Testis (tissue), 2 donors: ENCODE results near the gene ARFGEF3.

Source experiments
- POLR2A ChIP-seq: fragments of 450-650 bp; IDR thresholded peaks from one replicate; pipeline ENCODE4 v1.6.1; 2017; ENCODE audit warnings: antibody characterized with exemption, mild to moderate bottlenecking, moderate library complexity
- TF ChIP-seq, protein P1 (sequence below), 3 experiments: fragments of 450-650 bp in 2 of 3; fragments of 200-600 bp in 1 of 3; sonication (generic) in 1 of 3; IDR thresholded peaks; one replicate each; pipeline ENCODE4 v1.5.1; 2016 to 2019; ENCODE audit warnings: antibody characterized with exemption in 3 of 3, mild to moderate bottlenecking in 2 of 3, moderate library complexity in 1 of 3

DNA sequence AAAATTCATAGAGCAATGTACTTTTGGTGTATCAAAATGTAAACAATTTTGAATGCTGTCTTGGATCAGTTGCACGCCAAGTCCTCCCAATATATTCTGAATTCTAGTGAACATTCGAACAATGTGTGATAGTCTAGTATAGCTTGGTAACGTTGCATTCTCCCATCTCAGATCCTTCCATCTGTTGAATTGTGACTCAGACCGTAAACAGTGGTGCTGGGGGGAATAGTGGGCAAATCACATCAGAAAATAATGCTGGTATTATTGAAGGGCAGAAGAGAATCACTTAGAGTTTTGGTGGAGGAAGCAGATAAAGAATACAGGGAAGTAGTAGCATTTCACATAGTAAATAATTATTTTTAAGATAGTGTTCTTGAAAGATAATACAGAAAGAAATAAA is 102.2 kb downstream of the ARFGEF3 start:
- TF ChIP-seq, protein P1, sequence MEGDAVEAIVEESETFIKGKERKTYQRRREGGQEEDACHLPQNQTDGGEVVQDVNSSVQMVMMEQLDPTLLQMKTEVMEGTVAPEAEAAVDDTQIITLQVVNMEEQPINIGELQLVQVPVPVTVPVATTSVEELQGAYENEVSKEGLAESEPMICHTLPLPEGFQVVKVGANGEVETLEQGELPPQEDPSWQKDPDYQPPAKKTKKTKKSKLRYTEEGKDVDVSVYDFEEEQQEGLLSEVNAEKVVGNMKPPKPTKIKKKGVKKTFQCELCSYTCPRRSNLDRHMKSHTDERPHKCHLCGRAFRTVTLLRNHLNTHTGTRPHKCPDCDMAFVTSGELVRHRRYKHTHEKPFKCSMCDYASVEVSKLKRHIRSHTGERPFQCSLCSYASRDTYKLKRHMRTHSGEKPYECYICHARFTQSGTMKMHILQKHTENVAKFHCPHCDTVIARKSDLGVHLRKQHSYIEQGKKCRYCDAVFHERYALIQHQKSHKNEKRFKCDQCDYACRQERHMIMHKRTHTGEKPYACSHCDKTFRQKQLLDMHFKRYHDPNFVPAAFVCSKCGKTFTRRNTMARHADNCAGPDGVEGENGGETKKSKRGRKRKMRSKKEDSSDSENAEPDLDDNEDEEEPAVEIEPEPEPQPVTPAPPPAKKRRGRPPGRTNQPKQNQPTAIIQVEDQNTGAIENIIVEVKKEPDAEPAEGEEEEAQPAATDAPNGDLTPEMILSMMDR (IDR thresholded peaks at IDR 0.05) = no peak
- no peak for TF ChIP-seq POLR2A
